ENCODE data around the gene LEAP2.
"Not testable (repeated sequence)": the region's sequence is repeated elsewhere in the genome, so short reads cannot be mapped to it uniquely, and the experiment has no call there.

LEAP2 gene

GRCh38 chr5:132841305-132841704 is 32.2 kb upstream of the LEAP2 start:
- DNase-seq: no peak

- no peak for DNase-seq
These were observed 25.2 kb upstream of the LEAP2 start for GRCh38 chr5:132848270-132848669.

GRCh38 chr5:132849347-132849746 is 24.1 kb upstream of the LEAP2 start:
- DNase-seq: no peak

GRCh38 chr5:132850066-132850465 is 23.4 kb upstream of the LEAP2 start:
- DNase-seq: no peak

- DNase-seq: no peak
These were observed 20.1 kb upstream of the LEAP2 start for GRCh38 chr5:132853323-132853722.

- DNase-seq: no peak
These were observed 19.7 kb upstream of the LEAP2 start for GRCh38 chr5:132853790-132854189.

GRCh38 chr5:132854301-132854700 is 19.2 kb upstream of the LEAP2 start:
- no peak for DNase-seq

- DNase-seq: not testable (repeated sequence)
These were observed 18.5 kb upstream of the LEAP2 start for GRCh38 chr5:132854992-132855391.

- no peak for DNase-seq
These were observed 17.5 kb upstream of the LEAP2 start for GRCh38 chr5:132856011-132856410.

GRCh38 chr5:132859889-132860437 is 13.5 kb upstream of the LEAP2 start:
- no peak for DNase-seq

GRCh38 chr5:132860742-132861141 is 12.7 kb upstream of the LEAP2 start:
- no peak for DNase-seq

GRCh38 chr5:132865668-132866341 is 7.7 kb upstream of the LEAP2 start:
- DNase-seq: no peak

- peak; percentile 92 for DNase-seq
These were observed 7.0 kb upstream of the LEAP2 start, which contains the start of the genes GDF9 and UQCRQ for GRCh38 chr5:132866342-132867045. TSS of gene GDF9 (minus strand) at chr5:132866469. CDS start at chr5:132864533, 1,936 bp downstream. TSS of gene UQCRQ (plus strand) at chr5:132866642. CDS start at chr5:132866882, 240 bp downstream.

- no peak for DNase-seq
These were observed 6.4 kb upstream of the LEAP2 start for GRCh38 chr5:132867046-132867451.

GRCh38 chr5:132868754-132869153 is 4.7 kb upstream of the LEAP2 start:
- DNase-seq: no peak

- no peak for DNase-seq
These were observed 2.7 kb upstream of the LEAP2 start for GRCh38 chr5:132870801-132871200.

GRCh38 chr5:132871459-132872284 is 1.8 kb upstream of the LEAP2 start:
- no peak for DNase-seq

GRCh38 chr5:132872788-132873118 is 715 bp upstream of the LEAP2 start:
- DNase-seq: no peak

GRCh38 chr5:132873930-132874271 is 433 bp downstream of the LEAP2 start:
- no peak for DNase-seq

- DNase-seq: no peak
These were observed 2.7 kb downstream of the LEAP2 start for GRCh38 chr5:132876020-132876759.

GRCh38 chr5:132877466-132877865 is 4.0 kb downstream of the LEAP2 start:
- DNase-seq: no peak

- no peak for DNase-seq
These were observed 4.5 kb downstream of the LEAP2 start for GRCh38 chr5:132877938-132878337.

Measured in NK-92 treated with Interleukin-12 subunit alpha and Interleukin-12 subunit beta, amount 100 ng/mL, for 24 hours (cell line).